Neuron (in vitro differentiated cells): Measurements from ENCODE around the gene HSPB1.

ENCODE experiments used
- H2AFZ ChIP-seq: one replicate; pipeline ENCODE4 v1.6.1; 2013; ENCODE audit warnings: low read depth, mild to moderate bottlenecking, inconsistent platforms, low read length, moderate library complexity
- H3K27me3 ChIP-seq: one replicate; pipeline ENCODE4 v1.6.1; 2013; ENCODE audit warnings: low read length; ENCODE audit not compliant: insufficient read depth
- H3K36me3 ChIP-seq: one replicate; pipeline ENCODE4 v1.6.1; 2013; ENCODE audit warnings: low read length; ENCODE audit not compliant: insufficient read depth
- H3K4me1 ChIP-seq: one replicate; pipeline ENCODE4 v1.6.1; 2013; ENCODE audit warnings: low read length; ENCODE audit not compliant: insufficient read depth
- H3K4me3 ChIP-seq: 2 replicates; pipeline ENCODE4 v1.5.1; 2013; ENCODE audit warnings: mild to moderate bottlenecking, low read length, moderate library complexity
- H3K9me3 ChIP-seq: one replicate; pipeline ENCODE4 v1.6.1; 2013; ENCODE audit warnings: low read length

HSPB1 gene

DNA sequence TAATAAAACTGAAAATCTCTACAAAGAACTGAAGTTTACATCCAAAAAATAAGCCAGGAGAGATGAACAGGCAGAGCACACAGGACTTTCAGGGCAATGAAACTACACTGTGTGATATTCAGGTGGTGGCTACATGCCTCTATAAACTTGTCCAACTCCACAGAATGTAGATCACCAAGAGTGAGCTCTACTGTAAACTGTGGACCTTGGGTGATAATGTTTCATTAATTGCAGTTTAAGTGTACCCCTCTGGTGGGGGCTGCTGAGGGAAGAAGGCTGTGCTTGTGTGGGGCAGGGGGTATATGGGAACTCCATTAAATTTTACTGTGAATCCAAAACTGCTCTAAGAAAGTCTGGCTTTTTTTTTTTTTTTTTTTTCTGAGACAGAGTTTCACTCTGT lies 33.6 kb downstream of the HSPB1 start:
- Histone ChIP-seq H2AFZ (no peak overlapping the region), H3K4me3 (no peak overlapping the region), H3K9me3 (no peaks in the 10 kb centered on the region), H3K27me3 (no peaks in the 10 kb centered on the region), H3K4me1 (no peaks in the 10 kb centered on the region), H3K36me3 (peaks cover 67% of the 10 kb centered on the region)

DNA sequence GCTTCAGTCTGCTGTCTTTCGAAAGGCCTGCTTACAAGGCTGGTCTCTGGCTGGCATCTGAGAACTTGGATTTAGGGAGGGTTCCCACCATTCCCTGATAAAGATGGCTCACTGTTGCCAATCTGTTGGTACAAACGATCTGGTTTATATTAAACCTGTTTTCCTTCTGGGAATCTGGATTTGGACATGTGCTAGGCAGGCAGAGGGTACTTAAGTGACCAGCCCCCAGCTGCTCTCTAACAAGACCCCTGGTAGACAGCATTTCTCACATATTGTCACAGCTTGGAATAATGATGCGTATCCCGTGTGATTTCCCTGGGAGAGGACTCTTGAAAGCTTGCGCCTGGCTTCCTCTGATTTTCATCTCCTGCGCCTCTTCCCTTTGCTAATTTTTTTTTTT lies 34.7 kb downstream of the HSPB1 start:
- Histone ChIP-seq H3K27me3 (no peaks in the 10 kb centered on the region), H3K4me3 (no peak overlapping the region), H3K36me3 (peaks cover 66% of the 10 kb centered on the region), H3K4me1 (no peaks in the 10 kb centered on the region), H3K9me3 (no peaks in the 10 kb centered on the region), H2AFZ (no peak overlapping the region)

DNA sequence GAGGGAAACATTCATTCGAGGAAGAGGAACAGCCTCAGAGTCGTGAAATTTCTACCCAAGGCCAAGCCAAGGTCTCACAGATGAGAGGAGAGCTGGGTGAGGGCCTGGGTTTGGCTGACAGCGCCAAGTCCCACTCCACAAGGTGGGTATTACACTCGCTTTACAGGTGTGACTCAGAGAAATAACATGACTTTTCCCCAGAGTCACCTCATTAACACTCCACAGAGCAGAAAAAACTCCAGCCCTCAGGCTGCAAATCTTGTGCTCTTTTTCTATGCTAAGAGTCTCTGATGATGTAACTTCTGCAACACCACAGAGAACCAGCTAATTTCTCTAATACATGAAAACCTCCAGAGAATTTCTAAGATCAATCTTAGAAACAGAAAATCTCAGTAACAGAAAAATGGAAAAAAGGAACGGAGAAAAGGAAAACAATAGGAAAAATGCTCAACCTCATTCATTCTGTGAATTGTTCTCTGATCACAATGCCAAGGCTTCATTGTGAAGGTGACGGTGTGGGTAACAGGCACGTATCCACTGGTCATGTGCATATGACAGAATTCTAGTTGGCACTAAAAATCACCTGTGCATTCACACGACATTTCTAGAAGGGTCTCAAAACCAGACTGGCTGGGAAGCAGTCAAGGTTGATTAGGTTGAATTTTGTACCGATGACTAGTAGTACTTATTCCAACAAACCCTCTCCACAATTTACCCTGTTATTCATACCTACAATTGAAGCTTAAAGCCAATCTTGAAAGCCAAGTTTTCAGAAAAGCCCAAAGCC lies 36.0 kb downstream of the HSPB1 start:
- Histone ChIP-seq H3K4me1 (no peaks in the 10 kb centered on the region), H2AFZ (no peak overlapping the region), H3K36me3 (peaks cover 71% of the 10 kb centered on the region), H3K27me3 (no peaks in the 10 kb centered on the region), H3K9me3 (no peaks in the 10 kb centered on the region), H3K4me3 (no peak overlapping the region)

DNA sequence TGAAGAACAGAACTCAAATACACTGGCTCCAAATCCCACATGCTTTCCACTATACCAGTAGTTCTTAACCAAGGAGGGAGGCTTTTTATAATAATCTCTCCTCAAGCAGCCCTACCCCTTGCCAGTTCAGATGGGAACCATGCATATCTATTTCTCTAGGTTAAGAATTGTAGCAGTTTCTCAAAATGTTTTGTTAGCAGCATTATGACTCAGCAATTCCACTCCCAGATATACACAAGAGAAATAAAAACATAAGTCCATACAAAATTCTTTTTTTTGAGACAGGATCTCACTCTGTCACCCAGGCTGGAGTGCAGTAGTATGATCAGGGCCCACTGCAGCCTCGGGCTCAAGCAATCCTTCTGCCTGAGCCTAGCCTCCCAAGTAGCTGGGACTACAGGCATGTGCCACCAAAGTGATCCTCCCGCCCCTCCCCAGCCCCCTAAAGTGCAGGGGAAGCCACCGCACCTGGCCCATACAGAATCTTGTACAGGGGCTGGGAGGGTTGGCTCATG lies 38.2 kb downstream of the HSPB1 start:
- Histone ChIP-seq H3K9me3 (no peaks in the 10 kb centered on the region), H3K4me3 (no peak overlapping the region), H2AFZ (no peak overlapping the region), H3K27me3 (no peaks in the 10 kb centered on the region), H3K4me1 (no peaks in the 10 kb centered on the region), H3K36me3 (peaks cover 77% of the 10 kb centered on the region)

DNA sequence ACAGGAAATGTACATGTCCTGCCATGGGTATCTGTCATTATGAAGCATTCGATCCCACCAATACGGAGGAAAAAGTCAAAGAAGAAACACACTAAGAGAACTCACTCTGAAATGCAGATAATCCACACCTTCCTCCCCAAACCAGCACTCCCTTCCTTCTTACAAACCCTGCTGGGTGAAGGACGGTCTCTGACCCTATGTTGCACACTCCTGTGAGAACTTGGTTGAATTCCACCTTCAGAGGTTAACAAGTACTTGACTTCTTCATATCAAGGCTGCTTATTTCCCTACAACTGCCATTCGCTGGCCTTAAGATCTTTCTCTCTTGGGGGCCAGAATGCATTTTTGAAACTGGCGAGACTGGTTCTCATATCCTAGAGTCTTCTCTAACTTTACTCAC lies 39.7 kb downstream of the HSPB1 start:
- H3K9me3 ChIP-seq, result no peaks in the 10 kb centered on the region
- no peak overlapping the region for H2AFZ ChIP-seq
- H3K4me3 ChIP-seq, result no peak overlapping the region
- H3K27me3 ChIP-seq, result no peaks in the 10 kb centered on the region
- H3K36me3 ChIP-seq, result peaks cover 79% of the 10 kb centered on the region
- no peaks in the 10 kb centered on the region for H3K4me1 ChIP-seq

DNA sequence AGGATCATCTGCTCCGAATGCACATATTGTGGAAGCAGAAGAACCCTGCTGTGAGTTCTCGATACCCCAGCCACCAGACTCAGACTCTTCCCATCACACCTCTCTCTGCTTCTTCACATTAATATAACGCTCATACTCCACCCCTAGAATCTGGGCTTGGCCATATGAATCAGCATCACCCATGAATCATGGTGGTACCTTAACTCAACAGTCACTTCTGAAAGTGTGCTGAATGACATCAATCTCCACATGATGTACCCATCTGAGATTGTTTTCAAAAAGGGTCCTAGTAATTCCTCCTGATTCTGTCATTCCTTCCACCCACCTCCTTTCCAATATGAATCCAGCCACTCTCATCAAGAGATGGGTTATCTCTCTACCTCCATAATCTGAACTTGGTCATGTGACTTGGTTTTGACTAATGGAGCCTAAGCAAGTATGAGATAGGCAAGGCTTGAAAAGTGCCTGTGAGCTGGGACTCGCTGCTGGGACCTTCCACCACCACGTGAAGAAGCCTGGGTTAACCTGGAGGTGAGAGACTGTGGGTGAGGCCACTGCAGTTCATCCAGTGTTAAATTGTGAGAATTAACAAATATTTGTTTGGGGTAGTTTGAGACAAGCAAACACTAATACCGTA lies 40.9 kb downstream of the HSPB1 start:
- H3K9me3 ChIP-seq, result no peaks in the 10 kb centered on the region
- no peaks in the 10 kb centered on the region for H3K27me3 ChIP-seq
- H3K36me3 ChIP-seq, result peaks cover 83% of the 10 kb centered on the region
- H2AFZ ChIP-seq, result no peak overlapping the region
- H3K4me1 ChIP-seq, result no peaks in the 10 kb centered on the region
- no peak overlapping the region for H3K4me3 ChIP-seq

DNA sequence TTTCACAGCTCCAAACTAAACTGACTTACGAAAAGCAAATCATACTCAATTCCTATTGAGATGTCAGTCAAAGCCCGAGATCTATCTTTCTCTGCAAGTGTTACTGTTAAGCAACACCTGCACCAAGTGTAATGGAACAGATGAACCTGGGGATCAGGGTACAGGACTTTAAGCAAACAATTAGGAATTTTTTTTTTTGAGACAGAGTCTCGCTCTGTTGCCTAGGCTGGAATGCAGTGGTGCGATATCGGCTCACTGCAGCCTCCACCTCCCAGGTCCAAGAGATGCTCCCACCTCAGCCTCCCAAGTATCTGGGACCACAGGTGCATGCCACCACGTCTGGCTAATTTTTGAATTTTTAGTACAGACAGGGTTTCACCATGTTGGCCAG lies 41.5 kb downstream of the HSPB1 start:
- H3K4me1 ChIP-seq, result no peaks in the 10 kb centered on the region

DNA sequence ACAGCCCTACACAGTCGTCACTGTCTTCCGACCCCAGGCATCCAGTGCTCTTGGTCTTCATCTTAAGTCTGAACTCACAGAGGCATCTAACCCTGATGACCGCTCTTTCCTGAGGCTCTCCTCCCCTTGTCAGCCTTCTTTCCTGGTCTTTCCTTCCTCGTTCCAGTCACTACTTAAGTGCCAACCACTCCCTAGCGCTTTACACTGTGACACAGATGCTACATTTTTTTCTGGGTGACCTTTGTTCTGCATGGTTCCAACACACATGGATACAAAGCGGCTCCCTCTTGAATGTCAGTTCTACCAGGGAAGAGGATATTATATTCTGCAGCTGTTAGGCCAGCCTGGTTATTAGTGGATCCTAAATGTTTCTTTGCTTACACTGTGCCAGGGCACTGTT lies 43.6 kb downstream of the HSPB1 start:
- Histone ChIP-seq H3K4me1 (no peaks in the 10 kb centered on the region), H3K27me3 (no peaks in the 10 kb centered on the region), H2AFZ (no peak overlapping the region), H3K36me3 (peaks cover 89% of the 10 kb centered on the region), H3K4me3 (no peak overlapping the region), H3K9me3 (peaks cover 2% of the 10 kb centered on the region)

More for the DNA sequence above, 41.5 kb downstream of the HSPB1 start:
- Histone ChIP-seq H3K4me3 (no peak overlapping the region), H3K36me3 (peaks cover 83% of the 10 kb centered on the region), H3K9me3 (no peaks in the 10 kb centered on the region), H2AFZ (no peak overlapping the region), H3K27me3 (no peaks in the 10 kb centered on the region)

DNA sequence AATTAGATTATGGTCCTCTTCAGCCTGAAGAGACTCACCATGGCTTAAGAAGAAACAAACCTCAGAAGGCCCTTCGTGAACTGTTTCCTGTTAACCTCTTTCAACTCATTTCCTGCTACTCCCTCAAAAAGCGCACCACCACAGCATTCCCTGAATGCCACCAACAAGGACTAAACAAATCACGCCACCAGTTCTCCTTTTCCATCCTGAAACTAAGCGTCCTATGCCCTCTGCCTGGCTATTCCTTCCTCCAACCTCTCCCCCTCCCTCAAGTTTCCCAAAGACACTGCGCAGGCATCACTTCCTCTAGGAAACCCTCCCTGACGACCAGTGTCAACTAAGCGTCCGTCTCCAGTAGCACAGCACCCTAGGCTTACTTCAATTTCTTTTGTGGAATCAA lies 44.3 kb downstream of the HSPB1 start:
- Histone ChIP-seq H3K27me3 (no peaks in the 10 kb centered on the region), H3K4me3 (no peak overlapping the region), H3K36me3 (peaks cover 89% of the 10 kb centered on the region), H3K9me3 (peaks cover 8% of the 10 kb centered on the region), H2AFZ (no peak overlapping the region), H3K4me1 (no peaks in the 10 kb centered on the region)

DNA sequence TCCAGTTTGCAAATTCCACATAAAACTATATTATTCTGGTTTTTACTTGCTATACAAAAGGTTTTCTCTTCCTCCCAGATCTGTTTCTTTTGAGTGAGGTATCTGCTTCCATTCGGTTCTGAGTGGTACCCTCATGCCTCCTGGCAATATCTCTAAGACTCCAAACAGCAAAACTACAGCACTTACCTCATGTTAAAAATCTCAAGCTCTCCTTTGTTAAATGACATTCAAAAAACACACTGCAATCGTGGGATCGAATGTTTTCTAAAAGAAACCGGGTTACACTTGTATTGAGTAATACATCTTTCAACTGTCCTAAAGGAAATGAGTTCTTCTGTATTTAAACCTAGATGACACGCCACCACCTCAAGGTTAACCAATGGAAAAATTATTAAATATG lies 45.2 kb downstream of the HSPB1 start:
- no peaks in the 10 kb centered on the region for H3K4me1 ChIP-seq
- H2AFZ ChIP-seq, result no peak overlapping the region
- no peak overlapping the region for H3K4me3 ChIP-seq
- H3K27me3 ChIP-seq, result no peaks in the 10 kb centered on the region
- H3K36me3 ChIP-seq, result peaks cover 88% of the 10 kb centered on the region
- peaks cover 13% of the 10 kb centered on the region for H3K9me3 ChIP-seq

DNA sequence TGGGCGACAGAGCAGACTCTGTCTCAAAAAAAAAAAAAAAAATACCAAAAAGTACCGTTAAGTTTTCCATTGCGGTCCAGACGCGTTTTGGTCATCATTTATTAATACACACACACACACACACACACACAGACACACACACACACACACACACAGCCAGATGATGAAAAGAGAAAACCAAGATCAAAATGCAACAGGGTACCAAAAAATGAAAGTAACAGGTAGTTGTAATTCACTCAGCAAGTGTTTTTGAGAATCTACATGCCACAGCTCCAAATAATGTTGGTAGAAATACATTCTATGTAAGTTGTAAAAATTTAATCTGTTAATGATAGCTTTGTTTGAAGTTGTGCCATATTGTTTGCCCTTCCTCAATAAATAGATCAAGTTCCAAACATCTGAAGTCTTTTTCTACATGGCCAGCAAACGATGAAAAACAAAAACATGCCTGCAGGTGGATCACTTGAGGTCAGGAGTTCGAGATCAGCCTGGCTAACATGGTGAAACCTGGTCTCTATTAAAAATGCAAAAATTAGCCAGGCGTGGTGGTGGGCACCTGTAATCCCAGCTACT lies 46.9 kb downstream of the HSPB1 start:
- H3K4me3 ChIP-seq, result no peak overlapping the region
- H3K27me3 ChIP-seq, result no peaks in the 10 kb centered on the region
- no peak overlapping the region for H2AFZ ChIP-seq
- H3K4me1 ChIP-seq, result no peaks in the 10 kb centered on the region
- H3K9me3 ChIP-seq, result peaks cover 18% of the 10 kb centered on the region
- H3K36me3 ChIP-seq, result peaks cover 81% of the 10 kb centered on the region

DNA sequence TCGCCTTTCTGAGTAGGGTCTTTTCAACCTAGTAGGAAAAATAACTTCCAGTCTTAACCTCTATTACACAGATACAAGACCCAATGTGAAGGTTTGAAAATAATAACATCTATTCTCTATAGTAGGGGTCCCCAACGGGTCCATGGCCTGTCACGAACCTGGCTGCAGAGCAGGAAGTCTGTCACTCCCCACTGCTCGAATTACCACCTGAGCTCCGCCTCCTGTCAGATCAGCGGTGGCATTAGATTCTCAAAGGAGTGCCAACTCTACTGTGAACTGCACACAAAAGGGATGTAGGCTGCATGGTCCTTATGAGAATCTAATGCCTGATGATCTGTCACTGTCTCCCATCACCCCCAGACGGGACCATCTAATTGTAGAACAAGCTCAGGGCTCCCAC lies 48.9 kb downstream of the HSPB1 start:
- H3K9me3 ChIP-seq, result peaks cover 22% of the 10 kb centered on the region
- peaks cover 10% of the 10 kb centered on the region for H3K4me1 ChIP-seq
- no peak overlapping the region for H3K4me3 ChIP-seq
- H3K36me3 ChIP-seq, result peaks cover 83% of the 10 kb centered on the region
- H2AFZ ChIP-seq, result no peak overlapping the region
- H3K27me3 ChIP-seq, result no peaks in the 10 kb centered on the region

DNA sequence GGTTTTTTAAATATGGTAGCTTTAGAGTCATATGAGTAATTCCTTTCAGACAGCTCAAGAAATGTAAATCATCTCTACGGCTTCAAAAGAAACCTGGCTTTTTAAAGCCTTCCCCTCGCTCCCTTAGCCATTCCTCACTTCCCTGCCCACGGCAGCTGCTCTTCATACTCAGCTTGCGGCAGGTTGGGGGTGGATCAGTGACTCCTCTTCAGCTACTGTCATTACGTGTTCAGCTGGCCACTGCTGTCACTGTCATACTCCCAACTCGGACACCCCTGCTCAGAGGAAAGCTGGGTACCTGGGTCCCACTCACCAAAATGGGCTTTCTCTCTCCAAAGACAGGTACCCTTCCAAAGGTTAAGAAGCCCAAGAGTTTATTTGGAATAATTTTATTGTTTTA lies 49.7 kb downstream of the HSPB1 start:
- no peak overlapping the region for H3K4me3 ChIP-seq
- H3K9me3 ChIP-seq, result peaks cover 22% of the 10 kb centered on the region
- H3K4me1 ChIP-seq, result peaks cover 16% of the 10 kb centered on the region
- H2AFZ ChIP-seq, result no peak overlapping the region
- no peaks in the 10 kb centered on the region for H3K27me3 ChIP-seq
- H3K36me3 ChIP-seq, result peaks cover 83% of the 10 kb centered on the region
